HG03280 (cell line): Measurements from ENCODE around the gene SCG5.
"Not testable (repeated sequence)": the region's sequence is repeated elsewhere in the genome, so short reads cannot be mapped to it uniquely, and the experiment has no call there.

Experiments used
- ATAC-seq: cut with Tn5 transposase; IDR thresholded peaks from one replicate; pipeline ENCODE4 v1.9.1; 2021; ENCODE audit warnings: mild to moderate bottlenecking, moderate library complexity; ENCODE audit not compliant: unreplicated experiment

Gene SCG5, protein sequence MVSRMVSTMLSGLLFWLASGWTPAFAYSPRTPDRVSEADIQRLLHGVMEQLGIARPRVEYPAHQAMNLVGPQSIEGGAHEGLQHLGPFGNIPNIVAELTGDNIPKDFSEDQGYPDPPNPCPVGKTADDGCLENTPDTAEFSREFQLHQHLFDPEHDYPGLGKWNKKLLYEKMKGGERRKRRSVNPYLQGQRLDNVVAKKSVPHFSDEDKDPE

GRCh38 chr15:32641517-32642059 lies at the start of gene SCG5:
Gene SCG5, plus strand, starts transcription at chr15:32641710. Its CDS starts 1,883 bp downstream, at chr15:32643593.
- ATAC-seq = no peak

- not testable (repeated sequence) for ATAC-seq
These were observed 48.4 kb upstream of the SCG5 start, which contains the start of gene GOLGA8N for GRCh38 chr15:32593151-32593550. Gene GOLGA8N, plus strand, starts transcription at chr15:32593456.

DNA sequence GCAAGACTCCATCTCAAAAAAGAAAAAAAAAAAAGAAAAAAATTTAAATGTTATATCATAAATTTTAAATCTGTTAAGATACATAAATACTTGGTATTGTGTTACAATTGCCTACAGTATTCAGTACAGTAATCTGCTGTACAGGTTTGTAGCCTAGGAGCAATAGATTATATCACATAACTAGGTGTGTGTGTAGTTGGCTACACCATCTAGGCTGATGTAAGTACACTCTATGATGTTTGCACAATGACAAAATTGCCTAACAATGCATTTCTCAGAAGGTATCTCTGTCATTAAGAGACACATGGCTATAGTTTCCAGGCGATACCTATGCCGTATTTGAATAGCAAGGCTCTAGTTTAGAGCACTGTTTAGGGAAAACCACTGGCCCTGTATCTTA lies 32.0 kb upstream of the SCG5 start:
- not testable (repeated sequence) for ATAC-seq

- not testable (repeated sequence) for ATAC-seq
These were observed 30.8 kb upstream of the SCG5 start for GRCh38 chr15:32610719-32611118.

DNA sequence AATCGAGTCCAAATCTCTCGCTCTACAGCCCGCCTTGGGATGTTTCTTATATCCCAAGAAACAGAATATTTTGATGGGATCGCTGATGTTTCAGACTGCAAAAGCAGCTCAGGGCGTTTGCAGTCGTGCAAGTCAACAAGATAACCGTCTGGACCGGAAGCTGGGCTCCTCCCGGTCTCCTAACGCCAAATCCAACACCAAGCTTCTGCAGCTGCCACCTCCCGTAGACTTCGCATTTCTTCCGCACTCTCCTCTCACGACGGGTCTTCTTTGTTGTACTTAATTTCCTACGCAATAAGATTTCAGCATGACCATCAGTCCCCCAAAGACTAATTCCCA lies 26.8 kb upstream of the SCG5 start:
- peak; percentile 28 for ATAC-seq

GRCh38 chr15:32615051-32615870 lies 26.2 kb upstream of the SCG5 start, which contains the start of gene ARHGAP11A:
Gene ARHGAP11A, plus strand, starts transcription at chr15:32615504. Its CDS starts 708 bp downstream, at chr15:32616212.
- ATAC-seq = peak; percentile 72

DNA sequence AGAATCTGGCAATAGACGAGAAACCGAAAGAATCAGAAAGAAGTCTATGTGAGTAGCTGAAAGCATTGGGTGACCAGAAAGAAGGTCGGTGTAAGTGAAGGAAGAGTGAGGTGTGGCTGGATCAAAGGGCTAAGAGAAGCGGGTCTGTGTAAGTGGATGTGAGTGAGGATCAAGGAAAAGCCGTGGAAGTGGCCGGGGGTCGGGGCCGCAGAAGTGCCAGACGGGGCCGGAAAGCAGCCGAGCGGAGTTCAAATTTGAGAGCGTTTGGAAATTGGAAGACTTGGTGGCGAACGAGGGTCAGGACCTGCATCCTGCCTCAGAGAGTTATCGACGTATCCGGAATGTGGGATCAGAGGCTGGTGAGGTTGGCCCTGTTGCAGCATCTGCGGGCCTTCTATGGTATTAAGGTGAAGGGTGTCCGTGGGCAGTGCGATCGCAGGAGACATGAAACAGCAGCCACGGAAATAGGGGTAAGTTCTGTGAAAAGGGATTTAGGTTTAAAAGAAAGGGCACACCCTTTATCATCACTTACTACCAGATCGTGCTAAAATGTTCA lies 25.6 kb upstream of the SCG5 start:
- peak; percentile 19 for ATAC-seq

- ATAC-seq = no peak
These were observed 5.1 kb upstream of the SCG5 start for GRCh38 chr15:32636410-32636809.

GRCh38 chr15:32636908-32637567 lies 4.5 kb upstream of the SCG5 start:
- no peak for ATAC-seq

- ATAC-seq = no peak
These were observed 3.8 kb upstream of the SCG5 start for GRCh38 chr15:32637704-32638103.

DNA sequence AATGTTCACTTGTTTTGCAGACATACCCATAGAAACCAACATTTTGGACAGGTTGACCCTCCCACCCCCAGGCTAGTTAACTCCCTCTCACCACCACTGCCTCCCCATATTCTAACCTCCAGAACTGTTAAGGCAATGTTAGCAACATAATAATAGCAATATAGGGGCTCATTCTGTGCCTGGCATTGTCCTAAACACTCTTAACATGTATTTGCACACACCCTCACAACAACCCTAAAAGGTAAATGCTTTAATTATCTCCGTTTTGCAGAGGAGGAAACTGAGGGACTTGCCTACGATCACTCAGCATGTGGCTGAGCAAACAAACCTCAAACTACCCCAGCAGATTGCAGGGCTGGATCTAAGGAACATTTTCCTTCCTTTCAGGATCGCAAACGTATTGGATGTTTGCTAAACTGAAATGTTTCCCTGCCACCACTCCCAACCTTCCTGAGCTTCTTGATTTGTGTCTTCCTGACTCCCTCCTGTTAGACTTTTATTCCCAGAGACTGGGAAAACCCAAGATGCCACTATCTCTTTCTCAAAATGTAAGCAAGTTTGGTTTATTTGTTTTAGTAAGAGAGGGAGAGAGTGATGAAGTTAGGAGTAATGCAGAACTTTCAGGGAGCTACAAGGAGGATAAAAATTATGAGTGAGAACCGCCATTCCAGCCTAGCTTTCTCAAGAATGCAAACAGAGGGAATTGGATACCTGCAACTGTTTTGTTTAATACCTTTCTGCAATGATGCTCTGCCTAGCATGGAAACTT lies 1.3 kb downstream of the SCG5 start:
- ATAC-seq = no peak

DNA sequence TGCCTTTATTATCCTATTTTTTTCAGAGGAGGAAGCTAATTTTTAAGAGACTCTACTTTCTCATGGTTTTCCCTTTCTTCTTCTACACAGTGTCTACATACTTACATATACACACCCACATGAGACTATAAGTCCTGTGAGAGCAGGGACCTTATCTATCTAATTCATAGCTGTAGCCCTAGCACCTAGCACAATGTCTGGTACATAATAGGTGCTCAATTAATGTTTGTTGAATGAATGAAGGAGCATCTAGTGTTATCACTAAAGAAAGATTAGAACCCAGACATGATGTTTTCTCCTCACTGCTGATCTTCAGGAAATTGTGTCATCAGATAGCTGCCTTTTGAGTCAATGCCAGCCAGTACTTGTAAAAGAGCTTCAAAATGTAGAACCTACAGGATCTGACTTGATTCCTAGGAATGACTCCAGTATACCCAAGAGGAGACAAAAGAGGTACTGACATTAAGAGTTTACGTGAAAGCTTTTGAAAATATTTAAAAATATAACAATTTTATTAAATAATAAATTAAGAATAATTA lies 2.5 kb downstream of the SCG5 start:
- no peak for ATAC-seq

- no peak for ATAC-seq
These were observed 4.8 kb downstream of the SCG5 start for GRCh38 chr15:32646291-32646690.

DNA sequence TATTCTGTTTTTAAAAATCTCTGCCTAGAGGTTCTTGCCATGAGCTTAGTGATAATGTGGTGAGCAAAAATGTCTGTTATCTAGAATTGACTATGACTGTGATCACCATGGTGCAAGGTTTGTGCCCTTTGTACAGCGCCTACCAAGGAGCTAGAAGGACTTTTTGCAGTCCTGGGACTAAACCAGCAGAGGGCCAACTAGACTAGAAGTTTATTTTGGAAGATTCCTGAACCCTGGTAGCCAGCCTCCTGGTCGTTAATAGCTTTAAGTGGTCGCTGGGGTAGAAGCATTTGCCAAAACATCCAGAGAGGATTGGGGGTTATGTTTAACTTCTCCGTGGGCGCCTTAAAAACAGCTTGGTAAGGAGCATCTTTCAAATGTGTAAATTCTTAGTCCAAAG lies 7.8 kb downstream of the SCG5 start:
- ATAC-seq = no peak

- ATAC-seq = peak; percentile 76
These were observed 9.8 kb downstream of the SCG5 start for GRCh38 chr15:32651229-32651837.

DNA sequence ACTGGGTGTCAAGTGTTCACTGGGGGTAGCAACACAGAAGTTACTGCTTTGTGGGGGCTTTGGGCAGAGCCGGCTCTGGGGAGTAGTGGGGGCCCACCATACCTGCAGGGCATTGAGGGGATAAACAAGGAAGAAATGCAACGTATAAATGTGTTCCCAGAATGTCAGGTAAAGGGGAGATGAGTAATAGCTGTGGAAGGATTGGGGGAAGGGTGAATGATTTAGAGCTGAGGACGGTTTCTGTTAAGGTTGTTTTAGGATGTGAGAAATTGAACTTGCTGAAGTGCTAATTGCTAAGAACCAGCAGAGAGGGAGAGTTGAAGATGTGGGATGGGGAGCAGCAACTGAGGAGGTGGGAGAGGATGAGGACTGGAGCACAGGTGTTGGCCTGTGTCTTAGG lies 10.7 kb downstream of the SCG5 start:
- ATAC-seq = no peak

DNA sequence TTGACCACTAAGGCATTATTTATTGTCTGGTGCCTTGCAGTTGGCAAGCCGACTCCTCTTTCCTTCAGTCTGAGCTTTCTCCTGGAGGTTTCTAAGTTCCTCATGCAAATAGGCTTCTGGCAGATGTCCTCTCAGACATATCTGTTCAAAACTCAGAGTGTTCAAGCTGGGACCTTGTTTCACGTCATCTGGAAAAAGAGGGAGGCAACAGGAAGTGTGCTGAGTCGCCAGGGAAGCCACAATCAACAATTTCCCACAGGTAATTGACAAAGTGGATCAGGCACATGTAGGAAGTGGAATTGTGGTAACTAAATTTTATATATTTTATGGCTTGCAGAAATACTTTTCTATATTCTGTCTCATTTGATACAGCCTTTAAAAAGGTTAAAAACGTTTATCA lies 14.6 kb downstream of the SCG5 start:
- no peak for ATAC-seq

- ATAC-seq = no peak
These were observed 15.0 kb downstream of the SCG5 start for GRCh38 chr15:32656496-32656895.

DNA sequence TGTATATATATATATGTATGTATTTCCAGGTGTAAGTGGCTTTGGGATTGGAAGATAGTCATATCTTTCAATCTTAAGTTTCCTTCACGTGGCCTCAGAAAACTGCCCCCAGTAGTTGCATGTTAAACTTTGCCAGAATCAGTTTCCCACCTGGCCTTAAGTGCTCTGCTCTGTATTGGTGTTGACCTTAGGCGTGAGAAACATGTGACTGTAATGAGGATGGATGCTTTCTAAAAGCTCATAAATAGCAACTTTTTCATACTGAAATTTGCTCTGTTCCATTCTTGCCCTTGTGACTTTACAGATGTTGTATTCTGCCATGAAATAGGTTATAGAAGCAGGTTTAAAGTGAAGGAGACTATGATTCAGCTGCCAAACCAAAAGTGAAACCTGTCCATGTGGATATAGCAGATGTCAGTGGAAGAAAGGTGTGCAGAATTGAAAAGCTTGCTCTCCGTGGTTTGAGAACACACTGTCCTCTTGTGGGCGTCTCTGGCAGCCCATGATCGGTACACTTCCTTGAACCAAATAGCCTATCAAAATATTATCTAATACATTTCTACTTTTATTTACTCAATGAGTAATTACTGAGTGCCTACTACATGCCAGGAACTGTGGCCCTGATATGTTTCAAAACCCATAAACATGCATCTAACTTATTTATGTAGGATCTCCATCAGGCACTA lies 15.8 kb downstream of the SCG5 start:
- no peak for ATAC-seq
